Fibroblast of villous mesenchyme (primary cell): ENCODE results near the gene ASAH2B. TPM values are rescaled to one million over a fixed set of nuclear protein-coding genes. Genes with fewer than 3 reads are reported as not detected.

ENCODE experiments used
- DNase-seq: peaks from one replicate; pipeline ENCODE4 v3.0.0-alpha.2; 2010; ENCODE audit warnings: low read depth
- H3K4me3 ChIP-seq: 2 replicates; pipeline ENCODE4 v1.5.1; 2011; ENCODE audit warnings: low read depth, mild to moderate bottlenecking, low read length
- total RNA-seq: library from RNA; depleted of rRNA; stranded (reverse); fragments of >200 nt; gene quantifications from 2 replicates; pipeline ENCODE4 v1.2.3, GENCODE V29; 2012
- TF ChIP-seq, protein P1 (sequence below): IDR thresholded peaks from 2 replicates; pipeline ENCODE4 v1.5.1; 2012; ENCODE audit warnings: low read depth, mild to moderate bottlenecking, low read length; ENCODE audit not compliant: insufficient read depth

Gene ASAH2B
- total RNA-seq, 1 donor: 6.5 TPM

DNA sequence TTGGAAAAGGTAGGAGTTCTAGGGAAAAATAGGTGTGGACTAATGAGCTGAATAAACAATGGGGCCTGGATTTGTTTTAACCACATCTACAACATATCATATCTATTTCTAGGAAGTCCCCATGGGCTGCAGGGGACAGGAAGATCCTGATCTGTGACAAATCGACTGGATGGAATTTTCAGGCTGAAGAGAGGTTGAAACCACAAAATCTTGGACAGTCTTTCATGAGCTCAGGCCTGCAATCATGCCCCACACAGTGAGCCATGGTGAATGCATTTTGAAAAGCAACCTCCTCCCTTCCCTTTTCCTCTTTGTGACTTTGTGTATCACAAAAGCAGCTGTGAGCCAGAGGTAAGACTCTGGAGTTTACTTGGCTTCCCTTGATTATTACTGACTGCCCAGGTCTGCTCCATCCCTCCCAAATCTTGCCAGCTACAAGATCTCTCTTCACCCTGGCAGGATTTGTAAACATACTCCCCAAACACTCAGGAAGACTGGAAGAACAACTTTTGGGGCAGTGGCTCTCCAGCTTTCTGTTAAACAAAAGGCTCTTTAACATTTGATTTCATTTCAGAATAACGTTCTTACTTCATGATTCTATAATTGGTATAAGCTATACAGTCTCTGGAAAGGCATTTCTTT is 66.4 kb downstream of the ASAH2B start:
- no peak for DNase-seq
- H3K4me3 ChIP-seq: no peak overlapping the region
- TF ChIP-seq, protein P1, sequence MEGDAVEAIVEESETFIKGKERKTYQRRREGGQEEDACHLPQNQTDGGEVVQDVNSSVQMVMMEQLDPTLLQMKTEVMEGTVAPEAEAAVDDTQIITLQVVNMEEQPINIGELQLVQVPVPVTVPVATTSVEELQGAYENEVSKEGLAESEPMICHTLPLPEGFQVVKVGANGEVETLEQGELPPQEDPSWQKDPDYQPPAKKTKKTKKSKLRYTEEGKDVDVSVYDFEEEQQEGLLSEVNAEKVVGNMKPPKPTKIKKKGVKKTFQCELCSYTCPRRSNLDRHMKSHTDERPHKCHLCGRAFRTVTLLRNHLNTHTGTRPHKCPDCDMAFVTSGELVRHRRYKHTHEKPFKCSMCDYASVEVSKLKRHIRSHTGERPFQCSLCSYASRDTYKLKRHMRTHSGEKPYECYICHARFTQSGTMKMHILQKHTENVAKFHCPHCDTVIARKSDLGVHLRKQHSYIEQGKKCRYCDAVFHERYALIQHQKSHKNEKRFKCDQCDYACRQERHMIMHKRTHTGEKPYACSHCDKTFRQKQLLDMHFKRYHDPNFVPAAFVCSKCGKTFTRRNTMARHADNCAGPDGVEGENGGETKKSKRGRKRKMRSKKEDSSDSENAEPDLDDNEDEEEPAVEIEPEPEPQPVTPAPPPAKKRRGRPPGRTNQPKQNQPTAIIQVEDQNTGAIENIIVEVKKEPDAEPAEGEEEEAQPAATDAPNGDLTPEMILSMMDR: no peak

DNA sequence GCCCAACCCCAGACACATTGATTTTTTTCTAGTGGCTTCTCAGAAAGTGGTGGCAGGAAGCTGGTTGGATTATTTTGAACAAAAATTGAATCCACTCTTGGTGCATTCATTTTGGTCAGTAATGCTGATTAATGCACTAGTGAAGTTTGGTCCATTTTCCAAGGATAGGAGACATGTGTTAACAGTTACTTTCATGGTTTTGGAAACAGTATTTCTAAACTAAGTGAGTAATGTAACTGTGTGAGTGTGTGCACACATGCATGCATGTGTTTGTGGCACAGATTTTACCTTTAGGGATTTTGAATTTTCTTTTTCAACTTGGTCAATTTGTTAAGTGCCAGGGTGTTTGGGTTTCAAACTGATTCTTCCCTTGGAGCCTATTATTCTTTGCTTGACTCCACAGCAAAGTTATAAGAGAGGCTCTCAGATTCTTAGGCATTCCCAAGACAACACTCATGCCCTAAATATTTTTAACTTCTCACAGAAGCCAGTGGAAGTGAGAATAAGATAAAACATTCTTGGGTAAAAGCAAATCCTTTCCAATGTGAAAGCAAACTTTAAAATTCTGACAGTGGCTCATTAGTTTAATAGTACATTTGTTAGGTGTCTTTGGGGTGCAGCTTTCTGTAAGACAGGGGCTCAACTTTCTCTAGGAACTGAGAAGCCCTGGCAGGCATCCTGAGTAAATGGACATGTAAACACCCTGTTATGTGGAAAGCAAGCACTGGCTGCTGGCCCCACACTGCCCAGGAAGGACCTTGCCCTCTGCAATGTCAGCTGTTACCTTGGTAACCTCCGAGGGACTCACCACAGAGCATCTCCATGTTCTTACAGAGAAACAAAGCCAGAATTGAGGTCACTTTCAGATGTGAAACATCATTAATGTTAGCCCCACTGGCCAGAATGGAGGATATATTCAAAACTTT is 68.4 kb downstream of the ASAH2B start:
- no peak for DNase-seq
- TF ChIP-seq, protein P1: no peak
- H3K4me3 ChIP-seq: no peak overlapping the region

Other genes starting within 250 kb of the ASAH2B start
- 44.1 and 57.9 TPM in 2 replicates for gene SGMS1, start 116.0 kb upstream of the ASAH2B start, total RNA-seq
- gene A1CF, start 145.7 kb downstream of the ASAH2B start, total RNA-seq: not detected in 2 replicates